NCI-H1092 treated with DMSO at 0.1 percent for 48 hours (cell line): Measurements from ENCODE around the gene CUL3.
"Not testable (repeated sequence)": the region's sequence is repeated elsewhere in the genome, so short reads cannot be mapped to it uniquely, and the experiment has no call there.

Experiments
- DNase-seq: peaks from one replicate; lab custom pipeline; 2025; lab: John Stamatoyannopoulos, UW

Gene CUL3

GRCh38 chr2:224543939-224544338 is 41.2 kb downstream of the CUL3 start:
- no peak for DNase-seq

GRCh38 chr2:224538561-224539138 is 46.5 kb downstream of the CUL3 start:
- DNase-seq = no peak

- no peak for DNase-seq
Measured at GRCh38 chr2:224532931-224533330, 52.2 kb downstream of the CUL3 start.

- DNase-seq = no peak
Measured at GRCh38 chr2:224532441-224532840, 52.7 kb downstream of the CUL3 start.

GRCh38 chr2:224528171-224528570 is 57.0 kb downstream of the CUL3 start:
- no peak for DNase-seq

- DNase-seq = no peak
Measured at GRCh38 chr2:224525774-224526173, 59.4 kb downstream of the CUL3 start.

- DNase-seq = no peak
Measured at GRCh38 chr2:224524657-224525056, 60.5 kb downstream of the CUL3 start.

GRCh38 chr2:224523626-224524577 is 61.3 kb downstream of the CUL3 start:
- DNase-seq = no peak

- DNase-seq = not testable (repeated sequence)
Measured at GRCh38 chr2:224522483-224522882, 62.7 kb downstream of the CUL3 start.

- no peak for DNase-seq
Measured at GRCh38 chr2:224520064-224520463, 65.1 kb downstream of the CUL3 start.

GRCh38 chr2:224518806-224519580 is 66.2 kb downstream of the CUL3 start:
- no peak for DNase-seq

- DNase-seq = no peak
Measured at GRCh38 chr2:224517963-224518362, 67.2 kb downstream of the CUL3 start.

- not testable (repeated sequence) for DNase-seq
Measured at GRCh38 chr2:224516393-224516792, 68.8 kb downstream of the CUL3 start.

- DNase-seq = no peak
Measured at GRCh38 chr2:224513991-224514390, 71.2 kb downstream of the CUL3 start.

GRCh38 chr2:224507789-224508188 is 77.4 kb downstream of the CUL3 start:
- no peak for DNase-seq

GRCh38 chr2:224506494-224506893 is 78.7 kb downstream of the CUL3 start:
- DNase-seq = no peak

- DNase-seq = no peak
Measured at GRCh38 chr2:224498991-224499390, 86.2 kb downstream of the CUL3 start.

- no peak for DNase-seq
Measured at GRCh38 chr2:224492531-224492930, 92.6 kb downstream of the CUL3 start.

GRCh38 chr2:224487940-224488339 is 97.2 kb downstream of the CUL3 start:
- DNase-seq = not testable (repeated sequence)

GRCh38 chr2:224485081-224486014 is 99.8 kb downstream of the CUL3 start:
- not testable (repeated sequence) for DNase-seq

- DNase-seq = no peak
Measured at GRCh38 chr2:224479826-224480225, 105.3 kb downstream of the CUL3 start.
